Body of pancreas (tissue), 4 donors: Measurements from ENCODE around the gene FAM124A. TPM values are rescaled to one million over a fixed set of nuclear protein-coding genes. Genes with fewer than 3 reads are reported as not detected.

ENCODE experiments used
- ATAC-seq: fragments of 150-250 bp; one replicate; pipeline ENCODE4 v1.9.1; 2016
- DNase-seq, 4 donors: peaks; one replicate each; pipeline ENCODE4 v3.0.0-alpha.2; 2019
- H3K27ac ChIP-seq, 4 donors: fragments of 200-600 bp; sonication (generic); 1 replicate in 3 of 4; 2 replicates in 1 of 4; pipeline versions ENCODE4 v1.5.1 to v1.6.1; 2016 to 2019; ENCODE audit warnings: mild to moderate bottlenecking in 1 of 4, mixed read lengths in 1 of 4, moderate library complexity in 1 of 4
- H3K27me3 ChIP-seq, 2 donors: fragments of 200-600 bp; sonication (generic); one replicate each; pipeline ENCODE4 v1.6.0; 2016; ENCODE audit warnings: mild to moderate bottlenecking in 1 of 2
- H3K36me3 ChIP-seq, 2 donors: fragments of 200-600 bp; sonication (generic); replicated peaks in 1 of 2; 2 replicates each; pipeline ENCODE4 v1.5.1; 2016; ENCODE audit warnings: low read depth in 2 of 2; ENCODE audit not compliant: insufficient read depth in 1 of 2
- H3K4me1 ChIP-seq: fragments of 200-600 bp; sonication (generic); one replicate; pipeline ENCODE4 v1.6.0; 2016
- H3K4me3 ChIP-seq, 2 donors: fragments of 200-600 bp; sonication (generic); 1 replicate in 1 of 2; 2 replicates in 1 of 2; pipeline ENCODE4 v1.5.1; 2016 to 2019
- H3K9me3 ChIP-seq, 3 donors: fragments of 200-600 bp; sonication (generic); 1 replicate in 2 of 3; 2 replicates in 1 of 3; pipeline ENCODE4 v1.5.1; 2016
- POLR2A ChIP-seq, 3 donors: fragments of 450-650 bp; IDR thresholded peaks; one replicate each; pipeline ENCODE4 v1.6.1; 2016; ENCODE audit warnings: antibody characterized with exemption in 3 of 3, mild to moderate bottlenecking in 2 of 3
- WGBS, 2 donors: methylation state at CpG; one replicate each; pipeline ENCODE4 v1.1.5; 2017; 5-methylcytosine and 5-hydroxymethylcytosine counted together
- intact Hi-C: fragments of 100-400 bp; cut with DNase I; formaldehyde crosslinking; loops from one replicate; pipeline ENCODE4 v1.15.1; 2023
- total RNA-seq, 2 donors: library from RNA; depleted of rRNA; stranded (reverse); fragments of >200 nt; gene quantifications; one replicate each; pipeline ENCODE4 v1.1.0, GENCODE V29; 2016
- TF ChIP-seq, protein P1 (sequence below), 7 experiments: fragments of 450-650 bp in 4 of 7; fragments of 200-600 bp in 3 of 7; sonication (generic) in 3 of 7; IDR thresholded peaks; one replicate each; pipeline ENCODE4 v1.5.1; 2016 to 2019; ENCODE audit warnings: antibody characterized with exemption in 7 of 7

The FAM124A gene
- total RNA-seq, 2 donors from 2014 or later = 0.78 to 2.0 TPM

DNA sequence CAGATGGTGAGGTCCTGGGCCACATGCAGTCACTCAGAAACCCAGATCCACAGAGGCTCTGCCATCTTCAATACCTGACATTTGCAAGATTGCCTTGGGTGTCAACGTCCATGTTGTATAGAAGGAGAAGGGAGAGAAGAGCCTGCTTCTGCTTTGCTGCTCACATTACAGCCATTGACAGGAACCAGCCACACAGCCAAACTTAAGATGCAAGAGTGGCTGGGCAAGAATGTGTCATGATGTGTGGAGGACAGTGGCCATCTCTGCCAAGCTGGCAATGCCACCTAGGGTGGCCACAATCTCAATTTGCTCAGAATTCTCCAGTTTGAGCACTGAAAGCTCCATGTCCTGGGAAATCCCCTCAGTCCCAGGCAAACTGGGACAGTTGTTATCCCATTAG lies 91.4 kb downstream of the FAM124A start:
- 67 to 82% methylated on average over 1 of the region's 1 CpG for WGBS, 2 donors
- H3K27ac ChIP-seq = no peak overlapping the region
- no peaks in the 10 kb centered on the region for H3K4me1 ChIP-seq
- TF ChIP-seq, protein P1, sequence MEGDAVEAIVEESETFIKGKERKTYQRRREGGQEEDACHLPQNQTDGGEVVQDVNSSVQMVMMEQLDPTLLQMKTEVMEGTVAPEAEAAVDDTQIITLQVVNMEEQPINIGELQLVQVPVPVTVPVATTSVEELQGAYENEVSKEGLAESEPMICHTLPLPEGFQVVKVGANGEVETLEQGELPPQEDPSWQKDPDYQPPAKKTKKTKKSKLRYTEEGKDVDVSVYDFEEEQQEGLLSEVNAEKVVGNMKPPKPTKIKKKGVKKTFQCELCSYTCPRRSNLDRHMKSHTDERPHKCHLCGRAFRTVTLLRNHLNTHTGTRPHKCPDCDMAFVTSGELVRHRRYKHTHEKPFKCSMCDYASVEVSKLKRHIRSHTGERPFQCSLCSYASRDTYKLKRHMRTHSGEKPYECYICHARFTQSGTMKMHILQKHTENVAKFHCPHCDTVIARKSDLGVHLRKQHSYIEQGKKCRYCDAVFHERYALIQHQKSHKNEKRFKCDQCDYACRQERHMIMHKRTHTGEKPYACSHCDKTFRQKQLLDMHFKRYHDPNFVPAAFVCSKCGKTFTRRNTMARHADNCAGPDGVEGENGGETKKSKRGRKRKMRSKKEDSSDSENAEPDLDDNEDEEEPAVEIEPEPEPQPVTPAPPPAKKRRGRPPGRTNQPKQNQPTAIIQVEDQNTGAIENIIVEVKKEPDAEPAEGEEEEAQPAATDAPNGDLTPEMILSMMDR (IDR thresholded peaks at IDR 0.05) = no peak
- TF ChIP-seq POLR2A (IDR thresholded peaks at IDR 0.05) = no peak
- no peaks in the 10 kb centered on the region for H3K36me3 ChIP-seq
- ATAC-seq (no peak), DNase-seq (no peak)
- H3K27me3 ChIP-seq = no peaks in the 10 kb centered on the region
- intact Hi-C loops = no loop called here
- no peak overlapping the region for H3K4me3 ChIP-seq
- H3K9me3 ChIP-seq = no peaks in the 10 kb centered on the region

DNA sequence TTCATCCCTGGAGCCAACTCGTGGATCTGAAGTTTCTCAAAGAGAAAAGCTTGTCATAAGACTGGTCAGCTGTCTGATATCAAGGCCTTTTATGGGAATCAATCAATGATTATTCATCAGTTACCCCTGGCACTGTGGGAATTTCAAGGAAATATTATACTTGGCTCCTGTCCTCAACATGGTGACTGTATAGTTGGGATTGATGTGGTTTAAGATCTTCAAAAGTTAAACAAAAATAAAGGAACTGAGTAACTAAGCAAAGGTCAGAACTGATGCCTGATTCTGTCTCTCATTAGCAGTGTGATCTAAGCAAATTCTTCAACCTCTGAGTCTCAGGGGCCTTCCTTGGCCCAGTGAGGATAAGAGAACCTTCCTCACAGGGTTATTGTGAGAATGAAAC lies 95.1 kb downstream of the FAM124A start:
- H3K9me3 ChIP-seq = no peaks in the 10 kb centered on the region
- no peak for DNase-seq
- ATAC-seq = no peak
- WGBS, 2 donors = 40 to 46% methylated on average over 1 of the region's 1 CpG
- intact Hi-C loops = no loop called here
- TF ChIP-seq, protein P1 (IDR thresholded peaks at IDR 0.05) = no peak
- TF ChIP-seq POLR2A (IDR thresholded peaks at IDR 0.05) = no peak
- no peaks in the 10 kb centered on the region for H3K4me1 ChIP-seq
- H3K4me3 ChIP-seq = no peak overlapping the region
- no peaks in the 10 kb centered on the region for H3K36me3 ChIP-seq
- H3K27me3 ChIP-seq = no peaks in the 10 kb centered on the region
- no peak overlapping the region for H3K27ac ChIP-seq

DNA sequence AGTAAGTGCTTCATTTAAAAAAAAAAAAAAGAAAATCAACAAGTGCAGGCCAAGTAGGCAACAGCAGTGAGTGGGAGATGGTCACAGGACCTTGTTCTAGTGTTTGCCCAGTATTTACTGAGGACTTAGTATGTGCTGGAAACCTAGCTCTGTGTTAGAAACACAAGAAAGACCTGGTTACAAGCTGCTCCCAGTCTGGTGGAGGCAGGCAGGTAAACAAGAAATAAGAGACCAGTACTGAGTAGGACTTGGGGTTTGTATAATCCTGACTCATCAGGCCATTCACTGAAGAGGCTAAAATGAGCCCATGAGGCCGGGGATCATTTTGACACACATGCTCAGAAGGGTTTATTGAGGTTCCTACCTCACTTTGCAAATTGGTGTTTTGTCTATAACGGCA lies 95.8 kb downstream of the FAM124A start:
- H3K9me3 ChIP-seq = no peaks in the 10 kb centered on the region
- WGBS, 2 donors = 85 to 100% methylated on average over 2 of the region's 2 CpGs
- intact Hi-C loops = no loop called here
- ATAC-seq = no peak
- no peaks in the 10 kb centered on the region for H3K36me3 ChIP-seq
- DNase-seq = no peak
- H3K27me3 ChIP-seq = no peaks in the 10 kb centered on the region
- H3K27ac ChIP-seq = no peak overlapping the region
- TF ChIP-seq POLR2A (IDR thresholded peaks at IDR 0.05) = no peak
- no peaks in the 10 kb centered on the region for H3K4me1 ChIP-seq
- no peak overlapping the region for H3K4me3 ChIP-seq

DNA sequence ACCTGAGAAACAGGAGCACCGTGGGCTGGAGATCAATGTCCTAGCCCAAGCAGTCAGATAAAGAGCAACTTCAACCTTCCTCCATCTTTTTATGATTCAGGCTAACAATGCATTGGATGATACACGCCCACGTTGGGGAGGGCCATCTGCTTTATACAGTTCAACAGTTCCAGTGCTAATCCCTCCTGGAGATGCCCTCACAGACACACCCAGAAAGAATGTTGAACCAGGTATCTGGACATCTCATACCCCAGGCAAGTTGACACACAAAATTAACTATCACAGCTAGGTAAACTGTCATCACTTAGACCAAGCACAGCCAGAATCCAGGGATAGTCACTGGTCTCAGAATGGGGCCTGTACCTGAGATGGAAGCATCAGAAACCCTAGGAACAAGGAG lies 96.7 kb downstream of the FAM124A start:
- WGBS, 2 donors = 83 to 88% methylated on average over 3 of the region's 3 CpGs
- Histone ChIP-seq H3K4me3 (no peak overlapping the region), H3K27ac (no peak overlapping the region), H3K4me1 (no peaks in the 10 kb centered on the region), H3K36me3 (no peaks in the 10 kb centered on the region), H3K27me3 (no peaks in the 10 kb centered on the region), H3K9me3 (no peaks in the 10 kb centered on the region)
- TF ChIP-seq, protein P1 (IDR thresholded peaks at IDR 0.05) = no peak
- no peak for TF ChIP-seq POLR2A (IDR thresholded peaks at IDR 0.05)
- DNase-seq (no peak), ATAC-seq (no peak)
- intact Hi-C loops = no loop called here

DNA sequence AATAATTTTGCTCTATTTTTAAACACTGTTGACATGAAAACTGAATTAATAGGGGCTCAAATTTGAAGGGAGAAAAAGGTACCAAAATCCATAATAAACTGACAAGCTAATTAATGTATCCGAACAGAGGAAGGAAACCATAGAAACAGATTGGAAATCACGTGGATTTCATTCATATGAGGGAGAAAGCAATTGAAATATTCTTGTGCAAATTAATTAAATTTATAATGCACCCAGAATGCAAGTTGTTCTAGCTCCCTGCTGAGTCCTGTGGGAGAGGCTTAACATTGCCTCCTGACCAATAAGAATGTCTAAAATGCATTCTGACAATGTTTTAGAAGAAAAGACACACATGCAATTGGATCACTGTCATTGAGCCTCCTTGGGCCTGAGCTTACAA lies 99.6 kb downstream of the FAM124A start:
- no peaks in the 10 kb centered on the region for H3K36me3 ChIP-seq
- H3K9me3 ChIP-seq = no peaks in the 10 kb centered on the region
- no peaks in the 10 kb centered on the region for H3K27me3 ChIP-seq
- 61 to 81% methylated on average over 2 of the region's 2 CpGs for WGBS, 2 donors
- H3K27ac ChIP-seq = no peak overlapping the region
- intact Hi-C loops = no loop called here
- DNase-seq (no peak), ATAC-seq (no peak)
- TF ChIP-seq, protein P1 (IDR thresholded peaks at IDR 0.05) = no peak
- TF ChIP-seq POLR2A (IDR thresholded peaks at IDR 0.05) = no peak
- no peak overlapping the region for H3K4me3 ChIP-seq
- no peaks in the 10 kb centered on the region for H3K4me1 ChIP-seq
